ENCODE results near the gene ALG12. TPM values are rescaled to one million over a fixed set of nuclear protein-coding genes. Genes with fewer than 3 reads are reported as not detected.

ALG12 gene
- total RNA-seq, 1 experiment from 2014 or later, result 18.6 TPM

DNA sequence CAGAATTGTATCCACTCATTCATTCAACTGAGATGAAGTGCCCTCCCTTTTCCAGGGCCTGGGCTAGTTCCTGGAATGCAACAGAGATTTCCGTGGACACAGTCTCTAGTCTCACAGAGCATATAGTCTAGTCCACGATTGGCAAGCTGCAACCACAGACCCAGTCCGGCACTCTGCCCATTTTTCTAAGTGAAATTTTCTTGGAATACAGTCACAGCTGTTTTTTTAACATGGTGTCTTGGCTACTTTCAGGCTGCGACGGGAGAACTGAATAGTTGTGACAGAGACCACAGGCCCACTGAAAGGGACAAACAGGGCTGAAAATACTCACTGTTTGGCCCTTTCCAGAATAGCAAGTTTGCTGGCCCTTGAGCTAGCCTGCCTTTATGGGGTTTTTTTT, 29.2 kb downstream of the ALG12 start:
- POLR2A ChIA-PET (ENCODE audit: low non-redundant PET), result no interaction called here
- DNase-seq (ENCODE audit: low spot score), result no peak
- Histone ChIP-seq H3K4me3 (ENCODE audit: low read depth, low read length, poor library complexity, severe bottlenecking) (no peak overlapping the region), H3K36me3 (ENCODE audit: insufficient read depth, low read length, poor library complexity, severe bottlenecking) (peaks cover 51% of the 10 kb centered on the region), H3K27me3 (replicated peaks; ENCODE audit: insufficient read depth, low read depth, low read length, poor library complexity) (no peaks in the 10 kb centered on the region), H3K9me3 (ENCODE audit: low read depth, low read length, poor library complexity, severe bottlenecking) (no peaks in the 10 kb centered on the region), H3K4me1 (ENCODE audit: insufficient read depth, low read length, poor library complexity, severe bottlenecking) (no peaks in the 10 kb centered on the region), H3K27ac (ENCODE audit: low read depth, low read length, poor library complexity, severe bottlenecking) (no peak overlapping the region)
- BruUV-seq (replicated peaks), result no TSS peak
- CTCF ChIA-PET, result no interaction called here
- TF ChIP-seq CTCF (conservative IDR thresholded peaks at IDR 0.05; ENCODE audit: low read depth, low read length) (no peak), EZH2 (IDR thresholded peaks at IDR 0.05; ENCODE audit: borderline replicate concordance, low read depth, low read length, poor library complexity, severe bottlenecking) (no peak)
- intact Hi-C loops (cut with micrococcal nuclease; ENCODE audit: unreplicated experiment), result no loop called here

- BruUV-seq (replicated peaks), result no TSS peak
- no peak for TF ChIP-seq EZH2 (IDR thresholded peaks at IDR 0.05; ENCODE audit: borderline replicate concordance, low read depth, low read length, poor library complexity, severe bottlenecking)
- TF ChIP-seq CTCF (conservative IDR thresholded peaks at IDR 0.05; ENCODE audit: low read depth, low read length), result no peak
- H3K27me3 ChIP-seq (replicated peaks; ENCODE audit: insufficient read depth, low read depth, low read length, poor library complexity), result no peaks in the 10 kb centered on the region
- no peak overlapping the region for H3K27ac ChIP-seq (ENCODE audit: low read depth, low read length, poor library complexity, severe bottlenecking)
- H3K4me1 ChIP-seq (ENCODE audit: insufficient read depth, low read length, poor library complexity, severe bottlenecking), result peaks cover under 1% of the 10 kb centered on the region
- no peak for DNase-seq (ENCODE audit: low spot score)
- H3K4me3 ChIP-seq (ENCODE audit: low read depth, low read length, poor library complexity, severe bottlenecking), result no peak overlapping the region
- ChIA-PET POLR2A (ENCODE audit: low non-redundant PET) (no interaction called here), CTCF (interaction anchor here (0.6 kb wide), 1 partner anchor 44 kb away, joined by 3 read pairs; no protein-coding TSS in a partner anchor)
- H3K36me3 ChIP-seq (ENCODE audit: insufficient read depth, low read length, poor library complexity, severe bottlenecking), result peaks cover 54% of the 10 kb centered on the region
- intact Hi-C loops (cut with micrococcal nuclease; ENCODE audit: unreplicated experiment), result no loop called here
- H3K9me3 ChIP-seq (ENCODE audit: low read depth, low read length, poor library complexity, severe bottlenecking), result no peaks in the 10 kb centered on the region
Measured at GRCh38 chr22:49887702-49888101, 30.5 kb downstream of the ALG12 start.

DNA sequence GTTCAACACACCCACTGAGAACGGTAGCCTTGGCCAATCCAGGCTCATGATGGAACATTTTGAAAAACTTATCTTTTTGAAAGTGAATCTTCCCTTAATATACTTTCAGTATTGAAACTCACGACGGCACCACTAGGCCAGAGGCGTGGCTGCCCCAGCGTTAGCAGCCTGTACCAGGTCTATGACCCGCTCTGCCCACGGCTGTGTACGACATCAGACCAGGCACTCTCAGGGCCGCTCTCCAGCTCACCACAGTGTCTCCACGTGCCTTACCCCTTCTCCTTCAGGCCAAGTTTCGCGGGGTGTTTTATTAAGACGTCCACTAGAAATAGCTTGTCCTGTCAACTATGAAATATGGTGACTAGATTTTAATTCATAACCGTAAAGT, 31.2 kb downstream of the ALG12 start:
- Histone ChIP-seq H3K4me3 (ENCODE audit: low read depth, low read length, poor library complexity, severe bottlenecking) (no peak overlapping the region), H3K9me3 (ENCODE audit: low read depth, low read length, poor library complexity, severe bottlenecking) (no peaks in the 10 kb centered on the region), H3K27me3 (replicated peaks; ENCODE audit: insufficient read depth, low read depth, low read length, poor library complexity) (no peaks in the 10 kb centered on the region), H3K36me3 (ENCODE audit: insufficient read depth, low read length, poor library complexity, severe bottlenecking) (peaks cover 54% of the 10 kb centered on the region), H3K4me1 (ENCODE audit: insufficient read depth, low read length, poor library complexity, severe bottlenecking) (peaks cover 7% of the 10 kb centered on the region), H3K27ac (ENCODE audit: low read depth, low read length, poor library complexity, severe bottlenecking) (no peak overlapping the region)
- intact Hi-C loops (cut with micrococcal nuclease; ENCODE audit: unreplicated experiment), result no loop called here
- POLR2A ChIA-PET (ENCODE audit: low non-redundant PET), result no interaction called here
- BruUV-seq (replicated peaks), result no TSS peak
- CTCF ChIA-PET, result no interaction called here
- TF ChIP-seq EZH2 (IDR thresholded peaks at IDR 0.05; ENCODE audit: borderline replicate concordance, low read depth, low read length, poor library complexity, severe bottlenecking) (no peak), CTCF (conservative IDR thresholded peaks at IDR 0.05; ENCODE audit: low read depth, low read length) (no peak)
- no peak for DNase-seq (ENCODE audit: low spot score)
